NCI-H345 treated with DMSO at 0.1 percent for 48 hours (cell line): ENCODE measurements around the gene SLC7A7.
A peak's percentile ranks its signal among the peaks of the same experiment; 100 is the strongest.
"Not testable (repeated sequence)": the region's sequence is repeated elsewhere in the genome, so short reads cannot be mapped to it uniquely, and the experiment has no call there.

Source experiments
- DNase-seq: peaks from one replicate; lab custom pipeline; 2025; ENCODE audit not compliant: unreplicated experiment; lab: John Stamatoyannopoulos, UW

Gene SLC7A7

DNA sequence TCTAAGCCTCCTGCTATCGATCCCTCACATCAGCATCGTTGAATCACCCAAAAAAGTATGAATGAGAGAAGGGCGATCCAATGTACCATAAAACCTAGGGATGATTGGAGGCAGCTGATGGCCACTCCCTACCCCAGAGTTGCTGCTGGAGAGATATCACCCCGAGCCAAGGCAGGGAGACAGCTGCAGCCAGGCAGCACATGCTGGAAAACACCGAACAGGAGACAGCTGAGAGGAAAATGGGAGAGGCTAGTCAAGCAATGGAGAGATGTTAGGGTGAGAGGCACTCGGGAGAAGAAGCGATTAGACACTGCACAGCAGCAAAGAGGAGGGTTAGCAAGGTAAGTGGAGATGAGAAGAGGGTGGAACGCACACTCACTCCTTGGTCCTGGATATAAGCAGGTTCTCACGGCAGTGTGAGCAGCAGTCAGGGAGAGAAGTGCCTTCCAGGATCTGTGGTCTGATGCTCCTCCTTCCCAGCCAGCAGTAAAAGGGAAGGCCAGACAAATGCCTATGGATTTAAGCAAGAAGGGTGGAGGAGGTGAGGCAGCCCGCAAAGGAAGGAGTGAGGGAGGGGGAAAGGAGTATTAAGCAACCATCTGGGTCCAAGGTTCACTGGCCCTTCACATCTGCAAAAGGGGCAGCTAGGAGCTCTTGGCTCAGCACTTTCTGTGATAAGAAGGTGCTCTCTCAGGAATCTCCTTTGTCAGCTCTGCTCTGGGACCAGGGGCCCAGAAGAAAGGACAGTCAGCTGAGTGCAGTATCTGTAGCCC is at the start of gene SLC7A7:
Gene SLC7A7, minus strand, starts transcription at position 495 of the 773 bp plus-strand sequence. CDS start 2,037 bp downstream, outside the sequence.
- no peak for DNase-seq

- no peak for DNase-seq
Observed at GRCh38 chr14:22864979-22865378, 49.7 kb upstream of the SLC7A7 start.

- no peak for DNase-seq
Observed at GRCh38 chr14:22861651-22862050, 46.4 kb upstream of the SLC7A7 start.

GRCh38 chr14:22860377-22860776 is 45.1 kb upstream of the SLC7A7 start:
- not testable (repeated sequence) for DNase-seq

- no peak for DNase-seq
Observed at GRCh38 chr14:22856428-22856827, 41.2 kb upstream of the SLC7A7 start.

DNA sequence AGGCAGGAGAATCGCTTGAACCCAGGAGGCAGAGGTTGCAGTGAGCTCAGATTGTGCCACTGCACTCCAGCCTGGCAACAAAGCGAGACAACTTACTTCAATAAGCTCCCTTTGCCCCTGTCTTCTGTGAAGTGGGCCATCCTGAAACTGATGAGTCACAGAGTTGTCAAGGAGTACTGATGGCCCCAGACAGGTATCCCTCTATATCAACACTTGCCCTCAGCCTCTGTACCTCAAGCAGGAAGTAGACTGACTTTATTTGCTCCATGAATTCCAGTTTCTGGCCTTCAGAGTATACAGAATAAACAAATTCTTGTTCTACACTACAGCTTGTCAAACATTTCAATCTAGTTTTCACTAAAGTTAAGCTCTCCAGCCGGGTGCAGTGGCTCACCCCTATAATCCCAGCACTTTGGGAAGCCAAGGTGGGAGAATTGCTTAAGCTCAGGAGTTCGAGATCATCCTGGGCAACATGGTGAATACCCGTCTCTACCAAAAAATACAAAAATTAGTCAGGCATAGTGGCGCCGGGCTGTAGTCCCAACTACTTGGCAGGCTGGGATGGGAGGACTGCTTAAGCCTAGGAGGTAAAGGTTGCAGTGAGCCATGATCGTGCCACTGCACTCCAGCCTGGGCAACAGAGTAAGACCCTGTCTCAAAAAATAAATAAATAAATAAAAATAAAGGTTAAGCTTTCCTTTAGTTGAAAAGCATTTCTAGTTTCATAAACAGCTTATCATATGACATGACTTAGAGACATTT is 39.9 kb upstream of the SLC7A7 start:
- DNase-seq = no peak

GRCh38 chr14:22854296-22854695 is 39.1 kb upstream of the SLC7A7 start:
- not testable (repeated sequence) for DNase-seq

DNA sequence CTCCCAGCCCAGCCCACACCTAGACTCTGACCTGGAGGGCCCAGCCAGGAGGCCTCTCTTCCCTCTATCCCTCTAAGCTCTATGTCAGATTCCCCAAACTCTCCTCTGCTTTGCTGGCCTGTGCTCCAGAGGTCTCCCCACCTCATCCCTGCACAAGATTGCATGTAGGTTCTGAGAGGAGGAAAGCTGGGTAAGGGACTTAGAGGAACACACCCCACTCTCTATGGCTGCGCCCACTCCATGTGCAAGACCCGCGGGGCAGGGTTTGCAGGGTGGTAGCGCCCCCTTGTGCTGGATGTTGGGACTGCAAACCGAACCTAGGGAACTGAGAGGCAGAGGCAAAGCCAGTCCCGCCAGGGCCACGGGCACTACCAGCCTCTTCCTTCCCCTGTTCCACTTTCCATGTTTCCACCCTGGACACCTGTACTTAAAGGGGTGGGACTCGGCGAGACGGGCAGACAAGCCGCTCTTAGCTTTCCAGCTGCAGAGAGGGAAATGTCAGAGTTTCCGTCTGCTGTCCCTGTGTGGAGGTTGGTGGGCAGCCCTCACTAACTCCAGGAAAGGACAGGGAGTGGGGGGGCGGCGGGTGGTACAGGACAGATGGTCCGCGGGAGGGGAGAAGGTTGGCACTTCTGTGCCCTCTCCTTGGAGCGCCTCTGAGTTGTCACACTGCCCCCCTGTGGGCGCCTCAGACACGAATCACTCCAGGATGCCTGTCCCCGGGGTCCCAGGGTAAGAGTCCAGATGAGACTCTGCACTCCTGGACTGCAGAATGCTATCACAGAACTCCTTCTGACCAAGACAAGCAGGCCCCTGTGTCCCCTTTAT is 37.9 kb upstream of the SLC7A7 start:
- DNase-seq = peak; percentile 38

DNA sequence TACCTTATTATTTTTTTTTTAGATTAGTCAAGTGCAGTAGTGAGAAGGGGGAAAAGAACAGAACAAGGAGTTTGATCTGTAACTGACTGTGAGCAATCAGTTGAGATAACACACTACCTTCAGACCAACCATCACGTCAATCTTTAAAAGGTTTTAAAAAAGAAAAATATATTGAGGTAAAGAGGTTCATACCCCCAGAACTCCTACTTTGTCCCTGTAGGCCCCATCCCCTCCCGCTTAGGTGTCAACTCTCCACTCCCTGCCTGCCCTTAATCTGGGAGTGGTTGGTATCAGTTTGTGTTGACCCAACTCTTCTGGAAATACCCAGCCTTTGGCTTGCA is 37.3 kb upstream of the SLC7A7 start:
- no peak for DNase-seq

DNA sequence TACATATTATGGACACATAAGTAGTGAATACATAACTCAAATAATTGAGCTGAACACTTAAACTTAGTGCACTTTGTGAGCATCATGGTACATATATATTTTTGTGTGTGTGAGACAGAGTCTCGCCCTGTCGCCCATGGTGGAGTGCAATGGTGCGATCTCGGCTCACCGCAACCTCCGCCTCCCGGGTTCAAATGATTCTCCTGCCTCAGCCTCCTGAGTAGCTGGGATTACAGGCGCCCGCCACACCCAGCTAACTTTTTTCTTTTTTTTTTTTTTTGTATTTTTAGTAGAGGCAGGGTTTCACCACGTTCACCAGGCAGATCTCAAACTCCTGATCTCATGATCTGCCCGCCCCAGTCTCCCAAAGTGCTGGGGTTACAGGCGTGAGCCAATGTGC is 36.9 kb upstream of the SLC7A7 start:
- DNase-seq = not testable (repeated sequence)

- no peak for DNase-seq
Observed at GRCh38 chr14:22850944-22851764, 35.9 kb upstream of the SLC7A7 start.

GRCh38 chr14:22849212-22849819 is 34.1 kb upstream of the SLC7A7 start:
- DNase-seq = no peak

DNA sequence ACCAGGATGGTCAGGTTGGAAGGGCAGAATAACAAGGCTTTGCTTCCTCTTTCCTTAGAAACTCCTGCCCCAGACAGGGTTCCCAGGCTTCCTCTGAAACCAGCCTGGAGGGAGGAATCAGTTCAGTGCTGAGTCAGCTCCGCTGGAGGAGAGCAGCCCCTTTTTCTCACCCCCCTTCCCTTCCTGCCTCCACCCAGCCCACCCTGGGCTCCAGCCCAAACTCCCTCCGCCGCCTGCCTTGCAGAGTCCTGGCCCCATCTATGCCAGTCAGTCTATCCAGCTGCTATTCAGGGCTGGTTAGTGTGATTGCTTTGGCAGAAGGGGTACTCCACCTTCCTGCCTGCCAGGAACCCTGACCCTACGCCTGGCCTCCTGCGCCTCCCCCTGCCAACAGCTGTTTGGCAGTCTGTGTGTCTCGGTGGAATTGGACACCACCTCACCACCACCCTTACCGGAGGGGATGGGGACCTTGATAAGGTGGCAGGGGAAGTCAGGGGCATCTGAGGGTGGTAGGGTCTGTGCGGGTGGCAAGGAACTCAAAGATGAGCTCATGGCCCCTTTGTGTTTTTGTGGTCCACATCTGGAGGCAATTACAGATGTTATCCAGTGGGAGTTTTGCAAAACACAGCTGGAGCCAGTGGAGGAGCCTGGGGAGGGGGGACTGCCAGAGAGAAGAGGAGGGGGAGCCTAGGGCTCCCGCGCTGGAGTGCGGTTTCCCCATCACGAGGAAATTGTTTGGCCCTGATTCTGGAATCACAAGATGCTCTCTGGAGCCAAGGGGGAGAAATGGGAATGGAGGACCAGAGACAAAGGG is 33.3 kb upstream of the SLC7A7 start:
- DNase-seq = no peak

GRCh38 chr14:22847661-22848341 is 32.6 kb upstream of the SLC7A7 start:
- no peak for DNase-seq

DNA sequence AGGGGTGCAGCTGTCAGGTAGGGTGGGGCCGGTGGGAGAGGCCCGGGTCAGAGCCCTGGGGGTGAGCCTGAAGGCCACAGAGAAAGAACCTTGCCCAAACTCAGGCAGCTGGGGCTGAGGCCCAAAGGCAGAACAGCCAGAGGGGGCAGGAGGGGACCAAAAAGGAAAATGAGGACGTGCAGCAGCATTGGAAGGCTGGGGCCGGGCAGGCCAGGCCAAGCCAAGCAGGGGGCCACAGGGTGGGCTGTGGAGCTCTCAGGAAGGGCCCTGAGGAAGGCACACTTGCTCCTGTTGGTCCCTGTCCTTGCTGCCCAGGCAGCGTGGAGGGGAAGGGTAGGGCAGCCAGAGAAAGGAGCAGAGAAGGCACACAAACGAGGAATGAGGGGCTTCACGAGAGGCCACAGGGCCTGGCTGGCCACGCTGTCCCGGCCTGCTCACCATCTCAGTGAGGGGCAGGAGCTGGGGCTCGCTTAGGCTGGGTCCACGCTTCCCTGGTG is 31.6 kb upstream of the SLC7A7 start:
- no peak for DNase-seq

DNA sequence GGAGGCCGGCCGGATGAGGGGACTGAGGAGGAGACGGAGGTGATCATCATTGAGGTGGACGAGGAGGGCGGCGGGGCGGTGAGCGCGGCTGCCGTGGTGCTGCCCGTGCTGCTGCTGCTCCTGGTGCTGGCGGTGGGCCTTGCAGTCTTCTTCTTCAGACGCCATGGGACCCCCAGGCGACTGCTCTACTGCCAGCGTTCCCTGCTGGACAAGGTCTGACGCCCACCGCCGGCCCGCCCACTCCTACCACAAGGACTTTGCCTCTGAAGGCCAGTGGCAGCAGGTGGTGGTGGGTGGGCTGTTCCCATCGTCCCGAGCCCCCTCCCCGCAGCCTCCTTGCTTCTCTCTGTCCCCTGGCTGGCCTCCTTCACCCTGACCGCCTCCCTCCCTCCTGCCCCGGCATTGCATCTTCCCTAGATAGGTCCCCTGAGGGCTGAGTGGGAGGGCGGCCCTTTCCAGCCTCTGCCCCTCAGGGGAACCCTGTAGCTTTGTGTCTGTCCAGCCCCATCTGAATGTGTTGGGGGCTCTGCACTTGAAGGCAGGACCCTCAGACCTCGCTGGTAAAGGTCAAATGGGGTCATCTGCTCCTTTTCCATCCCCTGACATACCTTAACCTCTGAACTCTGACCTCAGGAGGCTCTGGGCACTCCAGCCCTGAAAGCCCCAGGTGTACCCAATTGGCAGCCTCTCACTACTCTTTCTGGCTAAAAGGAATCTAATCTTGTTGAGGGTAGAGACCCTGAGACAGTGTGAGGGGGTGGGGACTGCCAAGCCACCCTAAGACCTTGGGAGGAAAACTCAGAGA is 30.8 kb upstream of the SLC7A7 start:
- DNase-seq = no peak

- no peak for DNase-seq
Observed at GRCh38 chr14:22845103-22845394, 29.8 kb upstream of the SLC7A7 start.
